Vagina (tissue), 2 donors: ENCODE measurements around the gene KLK12.
"Not testable (repeated sequence)": the region's sequence is repeated elsewhere in the genome, so short reads cannot be mapped to it uniquely, and the experiment has no call there.

Experiments used
- CTCF ChIP-seq, 3 experiments: fragments of 450-650 bp in 2 of 3; fragments of 200-600 bp in 1 of 3; sonication (generic) in 1 of 3; IDR thresholded peaks; one replicate each; pipeline ENCODE4 v1.5.1; 2017 to 2019; ENCODE audit warnings: antibody characterized with exemption in 3 of 3, mild to moderate bottlenecking in 2 of 3, moderate library complexity in 2 of 3
- POLR2AphosphoS5 ChIP-seq, 2 donors: sonication (generic); formaldehyde crosslinking; IDR thresholded peaks; one replicate each; pipeline ENCODE4 v1.9.0; 2017; ENCODE audit warnings: antibody characterized with exemption in 2 of 2, mild to moderate bottlenecking in 2 of 2, low read depth in 1 of 2; ENCODE audit not compliant: insufficient read depth in 1 of 2

GRCh38 chr19:50984416-50984815 lies 50.4 kb downstream of the KLK12 start:
- TF ChIP-seq POLR2AphosphoS5 (IDR thresholded peaks at IDR 0.05; ENCODE audit: insufficient read depth in 1 of 2, low read depth in 1 of 2); CTCF (IDR thresholded peaks at IDR 0.05): not testable (repeated sequence)
